NOMO-1 treated with DMSO at 0.1 percent for 48 hours (cell line): ENCODE measurements around the gene FAIM2.

Experiments used
- DNase-seq: peaks from one replicate; lab custom pipeline; 2025; ENCODE audit not compliant: unreplicated experiment; lab: John Stamatoyannopoulos, UW

Gene FAIM2

GRCh38 chr12:49903700-49904423 is at the start of gene FAIM2:
TSS of gene FAIM2 (minus strand) at chr12:49903900. CDS start at chr12:49903792, 108 bp downstream.
- no peak for DNase-seq

- DNase-seq, result no peak
These were observed 49.5 kb upstream of the FAIM2 start for GRCh38 chr12:49953151-49953550.

GRCh38 chr12:49952391-49953055 is 48.8 kb upstream of the FAIM2 start:
- DNase-seq, result no peak

- DNase-seq, result no peak
These were observed 47.9 kb upstream of the FAIM2 start for GRCh38 chr12:49951411-49952240.

GRCh38 chr12:49950273-49951251 is 46.9 kb upstream of the FAIM2 start, which contains the start of gene AQP2:
TSS of gene AQP2 (plus strand) at chr12:49950737. CDS start at chr12:49950831, 94 bp downstream.
- no peak for DNase-seq

- no peak for DNase-seq
These were observed 46.2 kb upstream of the FAIM2 start for GRCh38 chr12:49949866-49950265.

GRCh38 chr12:49948866-49949845 is 45.5 kb upstream of the FAIM2 start:
- peak; percentile 86 for DNase-seq

- no peak for DNase-seq
These were observed 44.0 kb upstream of the FAIM2 start for GRCh38 chr12:49947593-49948226.

GRCh38 chr12:49946497-49946896 is 42.8 kb upstream of the FAIM2 start:
- DNase-seq, result no peak

- DNase-seq, result no peak
These were observed 42.4 kb upstream of the FAIM2 start for GRCh38 chr12:49946086-49946485.

GRCh38 chr12:49945394-49946080 is 41.8 kb upstream of the FAIM2 start:
- DNase-seq, result peak; percentile 84

- no peak for DNase-seq
These were observed 41.0 kb upstream of the FAIM2 start for GRCh38 chr12:49944718-49945117.

GRCh38 chr12:49944046-49944445 is 40.3 kb upstream of the FAIM2 start:
- no peak for DNase-seq

GRCh38 chr12:49943625-49943960 is 39.9 kb upstream of the FAIM2 start:
- DNase-seq, result no peak

- DNase-seq, result no peak
These were observed 39.4 kb upstream of the FAIM2 start for GRCh38 chr12:49942921-49943624.

- no peak for DNase-seq
These were observed 38.8 kb upstream of the FAIM2 start for GRCh38 chr12:49942512-49942893.

GRCh38 chr12:49941556-49942511 is 38.1 kb upstream of the FAIM2 start:
- DNase-seq, result no peak
